Muscle of arm (tissue), 14 donors: ENCODE data around the gene CRYGA. TPM values are rescaled to one million over a fixed set of nuclear protein-coding genes. Genes with fewer than 3 reads are reported as not detected.

Source experiments
- DNase-seq: peaks from one replicate; pipeline ENCODE4 v3.0.0-alpha.2; 2013
- long read RNA-seq, 11 donors: transcript quantifications; one replicate each; lab custom pipeline, GENCODE V29; 2026
- polyA plus RNA-seq, 12 donors: library from polyadenylated mRNA; unstranded; fragments of 120-200 nt; gene quantifications; one replicate each; pipeline ENCODE4 v1.2.1, GENCODE V29; 2013; ENCODE audit not compliant: insufficient read length in 12 of 12

The CRYGA gene
- polyA plus RNA-seq = not detected
- long read RNA-seq, donor 1 = 0 reads
- long read RNA-seq, donor 2 = 0 reads
- long read RNA-seq, donor 3 = 0 reads
- long read RNA-seq, donor 4 = 0 reads
- long read RNA-seq, donor 5 = 0 reads
- long read RNA-seq, donor 6 = 0 reads
- long read RNA-seq, donor 7 = 0 reads
- long read RNA-seq, donor 8 = 0 reads
- long read RNA-seq, donor 9 = 0 reads
- long read RNA-seq, donor 10 = 0 reads
- long read RNA-seq, donor 11 = 0 reads

DNA sequence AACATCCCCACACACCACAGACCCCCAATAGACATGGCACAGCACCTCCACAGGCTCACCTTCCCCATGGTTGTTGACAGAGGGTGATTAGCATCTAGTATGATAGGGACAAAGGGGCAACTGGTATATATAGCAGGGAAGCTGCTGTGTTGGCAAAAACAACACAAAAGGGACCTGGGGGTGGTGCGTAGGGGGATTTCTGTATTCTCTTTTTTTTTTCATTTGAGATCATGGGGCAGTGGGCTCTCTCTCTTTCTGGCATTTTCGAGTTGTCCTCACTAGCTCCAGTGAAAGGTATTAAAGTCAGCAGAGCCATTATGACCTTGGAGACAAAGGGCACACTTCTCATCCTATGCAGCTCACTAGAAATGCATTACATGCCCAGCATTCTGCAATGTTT, at the start of gene CRYGA:
TSS of gene CRYGA (minus strand) at position 101 of the 400 bp plus-strand sequence. CDS start at position 68, 33 bp downstream.
- no peak for DNase-seq

- no peak for DNase-seq
Observed at GRCh38 chr2:208210688-208211451, 47.5 kb upstream of the CRYGA start.

DNA sequence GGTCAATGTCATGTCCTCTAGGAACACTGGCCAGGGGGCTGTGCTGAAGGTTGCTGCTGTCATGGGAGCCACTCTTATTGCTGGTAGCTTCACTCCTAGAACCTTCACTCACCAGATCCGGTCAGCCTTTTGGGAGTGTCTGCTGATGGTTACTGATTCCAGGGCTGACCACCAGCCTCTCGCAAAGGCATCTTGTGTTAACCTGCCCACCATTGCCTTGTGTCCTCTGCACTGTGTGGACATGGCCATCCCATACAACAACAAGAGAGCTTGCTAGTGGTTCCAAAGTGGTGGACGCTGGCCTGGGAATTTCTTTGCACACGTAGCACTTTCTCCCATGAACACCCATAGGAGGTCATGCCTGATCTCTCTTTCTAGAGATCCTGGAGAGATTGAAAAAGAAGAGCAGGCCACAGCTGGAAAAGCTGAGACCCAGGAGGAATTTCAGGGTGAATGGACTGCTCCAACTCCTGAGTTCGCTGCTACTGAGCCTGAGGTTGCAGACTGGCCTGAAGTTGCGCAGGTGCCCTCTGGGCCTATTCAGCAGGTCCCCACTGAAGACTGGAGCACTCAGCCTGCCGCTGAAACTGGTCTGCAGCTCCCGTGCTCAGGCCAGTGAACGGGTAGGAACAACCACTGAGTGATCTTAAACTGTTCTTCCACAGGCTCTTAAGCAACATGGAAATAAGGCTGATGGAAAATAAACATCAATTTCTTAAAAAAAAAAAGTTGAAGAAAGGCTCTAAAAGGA, 45.1 kb upstream of the CRYGA start:
- no peak for DNase-seq

GRCh38 chr2:208207769-208208168, 44.4 kb upstream of the CRYGA start:
- no peak for DNase-seq

GRCh38 chr2:208204166-208204565, 40.8 kb upstream of the CRYGA start:
- no peak for DNase-seq

- DNase-seq = no peak
Observed at GRCh38 chr2:208195531-208195930, 32.1 kb upstream of the CRYGA start.

DNA sequence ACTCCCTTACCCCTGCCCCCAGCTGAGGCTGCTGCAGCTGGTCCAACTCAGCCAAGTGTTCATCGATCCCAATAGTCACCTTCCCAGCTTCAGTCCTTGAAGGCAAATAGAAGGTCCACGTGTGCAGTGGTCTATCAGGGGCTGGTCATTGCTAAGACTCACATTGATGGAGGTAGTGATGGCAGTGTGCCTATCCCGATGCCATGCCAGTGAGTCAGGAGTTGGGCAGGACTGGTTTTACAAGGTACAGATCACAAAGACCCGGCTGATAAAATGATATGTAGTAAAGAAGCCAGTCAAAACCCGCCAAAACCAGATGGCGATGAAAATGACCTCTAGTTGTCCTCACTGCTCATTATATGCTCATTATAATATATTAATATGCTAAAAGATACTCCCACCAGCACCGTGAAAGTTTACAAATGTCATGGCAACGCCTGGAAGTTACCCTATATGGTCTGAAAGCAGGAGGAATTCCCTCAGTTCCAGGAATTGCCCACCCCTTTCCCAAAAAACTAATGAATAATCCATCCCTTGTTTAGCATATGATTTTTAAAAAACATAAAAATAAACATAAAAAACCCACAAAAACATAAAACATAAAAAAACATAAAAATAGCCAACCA, 29.3 kb upstream of the CRYGA start:
- no peak for DNase-seq

- DNase-seq = no peak
Observed at GRCh38 chr2:208189810-208190503, 26.6 kb upstream of the CRYGA start, which contains the start of gene C2orf80. C2orf80 (minus strand) TSS chr2:208190030; CDS start chr2:208186986, 3,044 bp downstream.

DNA sequence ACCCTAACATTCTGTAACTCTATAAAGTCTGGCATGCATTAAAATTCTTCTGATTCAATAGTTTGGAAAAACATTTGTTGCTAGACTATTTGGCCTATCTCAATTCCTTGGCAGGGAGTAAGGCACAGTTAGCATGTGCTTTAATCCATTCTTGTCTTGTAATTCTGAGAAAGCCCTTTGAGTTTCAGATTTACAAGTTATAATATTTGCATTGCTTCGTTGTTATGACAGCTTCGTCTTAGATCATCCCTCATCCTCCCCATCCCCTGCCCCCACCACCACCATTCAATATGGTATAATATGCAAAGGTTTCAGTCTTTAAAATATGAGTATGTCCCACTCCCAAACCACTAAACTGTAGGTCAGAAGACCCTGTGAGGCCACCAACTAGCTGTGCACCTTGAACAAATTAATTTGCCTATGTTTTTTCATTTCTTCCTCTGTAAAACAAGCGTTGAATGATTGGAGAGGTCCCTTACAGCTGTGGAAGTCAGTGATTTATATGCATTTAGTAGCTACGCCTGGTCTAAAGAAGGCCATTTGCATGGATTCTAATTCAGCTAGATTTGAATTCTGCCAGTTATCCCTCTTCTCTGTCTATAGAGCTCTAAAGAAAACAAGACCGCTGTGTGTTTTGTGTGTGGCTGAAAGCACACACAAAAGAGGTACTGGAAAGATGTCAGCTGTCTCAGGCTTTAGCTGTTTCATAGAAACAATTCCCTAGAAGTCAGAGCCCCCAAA, 25.9 kb upstream of the CRYGA start:
- DNase-seq = no peak

DNA sequence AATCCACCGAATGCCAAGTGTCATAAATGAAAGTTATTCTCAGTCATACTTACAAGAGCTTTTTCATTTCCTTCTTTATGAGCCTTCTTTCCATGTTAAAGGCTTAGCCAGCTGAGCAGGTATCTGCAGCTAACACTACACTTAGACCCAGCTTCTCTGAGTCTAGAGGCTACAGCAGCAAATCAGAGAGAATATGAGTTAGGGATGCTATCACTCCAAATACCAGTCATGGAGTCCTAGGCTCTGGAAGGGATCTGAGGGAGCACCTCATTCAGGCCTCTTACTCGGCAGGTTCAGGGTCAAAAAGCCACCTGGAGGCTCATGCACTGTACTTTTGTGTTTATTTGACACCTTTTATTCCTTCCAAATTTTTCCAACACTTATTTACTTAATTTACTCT, 23.5 kb upstream of the CRYGA start:
- no peak for DNase-seq

- no peak for DNase-seq
Observed at GRCh38 chr2:208186465-208186864, 23.1 kb upstream of the CRYGA start.

DNA sequence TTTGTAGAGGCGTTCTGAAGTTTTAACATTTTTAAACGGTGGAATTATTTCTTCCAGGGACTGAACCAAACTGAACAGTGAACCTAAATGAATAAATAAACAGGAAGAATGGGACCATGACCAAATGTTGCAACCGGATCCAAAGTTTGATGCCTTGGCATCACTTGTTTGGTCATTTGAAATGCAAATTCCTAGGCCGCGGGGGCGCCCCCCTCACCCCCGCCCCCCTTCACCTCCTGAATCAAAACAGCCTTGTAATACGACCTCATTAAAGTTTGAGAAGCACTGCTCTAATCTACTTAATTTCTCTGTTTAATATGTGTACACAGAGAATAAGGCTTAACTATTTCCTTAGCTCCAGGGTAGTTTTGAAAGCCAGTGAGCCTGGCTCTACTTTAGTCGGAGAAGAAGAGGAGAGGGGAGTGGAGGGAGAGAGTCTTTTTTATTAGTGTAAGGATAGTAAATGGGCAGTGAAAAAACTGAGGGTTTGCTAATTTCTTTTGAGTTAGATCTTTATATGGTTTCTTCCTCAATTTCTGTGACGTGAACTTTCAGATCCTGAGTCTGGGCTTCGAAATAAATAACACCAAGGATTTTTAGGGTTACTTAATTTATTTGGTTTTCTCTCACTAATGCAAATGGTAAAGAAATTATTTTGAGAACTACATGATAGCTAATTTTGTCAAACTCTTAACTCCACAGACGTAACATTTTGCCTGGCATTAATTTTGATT, 20.8 kb upstream of the CRYGA start:
- no peak for DNase-seq

DNA sequence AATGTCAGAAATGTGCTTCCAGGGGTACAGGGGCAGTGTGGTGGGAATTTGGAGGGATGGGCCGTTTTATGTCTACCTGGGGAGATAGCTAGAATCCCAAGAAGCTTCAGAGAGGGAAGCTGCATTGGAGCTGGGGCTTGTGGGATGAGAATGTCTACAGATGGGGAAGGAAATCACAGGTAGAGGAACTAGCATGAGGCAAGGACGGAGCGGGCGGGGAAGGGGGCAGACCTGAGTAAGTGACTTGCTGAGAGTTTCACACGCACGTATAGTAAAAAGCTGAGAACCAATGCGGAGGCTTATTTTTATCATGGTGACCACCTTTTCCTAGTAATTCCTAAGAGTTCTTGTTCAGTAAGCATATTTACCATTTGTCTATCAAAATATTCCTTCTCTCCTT, 20.1 kb upstream of the CRYGA start:
- DNase-seq = no peak

- peak; percentile 17 for DNase-seq
Observed at GRCh38 chr2:208182835-208183234, 19.4 kb upstream of the CRYGA start.

DNA sequence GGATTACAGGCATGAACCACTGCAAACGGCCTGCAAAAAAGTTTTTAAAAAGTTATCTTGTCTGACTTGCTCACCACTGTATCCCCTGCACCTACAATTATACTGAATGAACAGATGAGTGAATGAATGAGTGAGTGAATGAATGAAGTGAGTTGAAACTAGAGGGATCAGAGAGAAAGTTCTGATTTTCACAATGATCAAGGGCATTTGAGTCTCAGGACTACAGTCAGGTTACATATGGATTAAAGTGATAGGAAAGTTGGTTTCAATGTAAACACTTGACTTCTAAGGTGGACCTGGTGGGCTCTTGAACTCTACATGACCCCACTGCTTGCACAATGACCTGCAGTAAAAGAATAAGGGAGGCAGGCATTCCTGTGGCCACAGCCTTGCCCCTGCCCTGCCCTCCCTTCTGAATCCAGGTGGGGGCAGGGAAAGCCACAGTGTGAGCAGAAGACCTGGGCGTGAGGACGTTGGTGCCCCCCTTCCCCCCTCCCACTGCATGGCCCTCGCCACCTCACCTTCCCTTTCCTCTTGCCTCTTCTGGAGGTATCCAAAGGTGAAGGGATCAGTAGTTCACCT, 15.7 kb upstream of the CRYGA start:
- DNase-seq = no peak

GRCh38 chr2:208175840-208176153, 12.4 kb upstream of the CRYGA start:
- DNase-seq = no peak

DNA sequence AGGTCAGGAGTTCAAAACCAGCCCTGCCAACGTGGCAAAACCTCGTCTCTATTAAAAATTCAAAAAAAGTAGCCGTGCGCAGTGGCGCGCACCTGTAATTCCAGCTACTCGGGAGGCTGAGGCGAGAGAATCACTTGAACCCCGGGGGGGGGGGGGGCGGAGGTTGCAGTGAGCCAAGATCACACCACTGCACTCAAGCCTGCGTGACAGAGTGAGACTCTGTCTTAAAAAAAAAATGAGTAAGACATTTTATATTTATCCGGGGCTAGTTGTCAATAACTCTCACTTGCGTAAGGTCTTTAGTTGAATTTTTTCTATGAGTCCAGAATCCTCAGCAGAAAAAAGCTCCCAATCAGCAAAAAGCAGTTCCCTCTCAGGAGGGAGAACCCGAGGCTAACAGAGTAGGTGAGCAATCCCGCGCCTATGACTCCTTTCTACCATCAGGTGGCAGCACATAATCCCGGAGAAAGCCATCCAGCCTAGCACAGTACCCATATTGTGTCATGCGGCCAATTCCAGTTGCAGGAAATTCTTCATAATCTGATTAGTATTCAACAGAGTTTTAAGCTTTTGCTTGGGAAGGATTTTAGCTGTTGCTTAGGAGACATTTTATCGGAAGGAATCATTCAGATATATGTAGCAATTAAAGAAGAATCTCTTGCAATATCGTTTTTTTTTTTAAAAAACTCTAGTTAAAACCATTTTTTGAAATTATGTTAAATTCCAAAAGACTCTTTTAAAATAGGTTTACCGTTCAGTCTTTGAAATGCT, 11.9 kb upstream of the CRYGA start:
- DNase-seq = peak; percentile 84

DNA sequence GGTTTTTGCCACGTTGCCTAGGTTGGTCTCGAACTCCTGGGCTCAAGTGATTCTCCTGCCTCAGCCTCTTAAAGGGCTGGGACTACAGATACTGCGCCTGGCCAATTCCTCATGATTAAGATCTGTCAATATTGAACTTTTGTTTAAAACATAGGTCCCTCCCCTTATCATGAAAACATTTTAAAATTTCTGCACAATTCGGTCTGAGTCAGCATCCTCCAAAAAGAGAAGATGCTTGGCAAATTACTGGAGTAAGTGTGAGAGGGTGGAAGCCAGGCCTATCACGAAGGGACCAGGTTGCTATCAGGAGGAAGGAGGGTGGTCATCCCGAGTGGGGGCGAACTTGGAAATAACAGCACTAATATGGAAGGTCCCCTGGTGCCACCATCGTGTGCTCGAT, 10.8 kb upstream of the CRYGA start:
- DNase-seq = no peak

GRCh38 chr2:208172125-208172524, 8.7 kb upstream of the CRYGA start:
- DNase-seq = no peak
